UCSD-AML1 (cell line): ENCODE results near the gene OSBPL2.
A peak's percentile ranks its signal among the peaks of the same experiment; 100 is the strongest.

Experiments
- DNase-seq: peaks from one replicate; lab custom pipeline; 2025; ENCODE audit not compliant: unreplicated experiment; lab: John Stamatoyannopoulos, UW

Gene OSBPL2

DNA sequence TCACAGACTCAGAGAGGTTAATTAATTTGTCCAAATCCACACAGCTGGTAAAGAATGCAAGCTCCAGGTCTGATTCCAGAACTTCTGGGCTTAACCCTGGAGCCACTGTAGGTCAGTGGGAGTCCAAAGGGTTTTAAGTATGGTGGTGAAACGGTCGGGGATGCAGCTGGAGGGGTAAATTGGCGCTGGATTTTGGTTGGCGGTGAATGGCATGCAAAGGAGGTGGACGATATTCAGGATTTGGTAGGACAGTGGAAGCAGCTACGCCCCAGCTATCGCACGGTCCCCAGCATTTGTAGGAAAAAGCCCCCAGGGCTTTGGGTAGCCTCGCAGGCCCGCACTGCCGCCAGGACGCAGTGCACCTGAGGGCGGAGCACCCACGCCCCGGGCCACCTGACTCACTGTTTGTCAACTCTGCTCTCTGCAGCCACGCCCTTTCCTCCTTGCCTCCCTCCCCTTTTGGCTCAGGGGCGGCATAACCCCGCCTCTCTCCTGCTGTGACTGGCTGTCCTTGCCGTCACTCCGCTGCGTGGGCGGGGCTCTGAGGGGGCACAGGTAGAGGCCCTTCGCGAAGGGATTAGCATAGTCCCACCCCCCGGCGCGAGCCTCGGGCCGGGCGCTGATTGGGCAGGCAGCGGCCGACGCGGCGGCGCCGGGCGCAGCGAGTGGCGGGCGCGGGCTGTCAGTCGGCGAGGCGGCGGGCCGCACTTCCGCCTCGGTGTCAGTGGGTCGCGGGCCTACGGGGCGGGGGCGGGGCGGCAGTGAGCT, at the start of gene OSBPL2:
TSS of gene OSBPL2 (plus strand) at position 721 of the 768 bp plus-strand sequence. CDS start 17,664 bp downstream, outside the sequence.
- peak; percentile 99 for DNase-seq

DNA sequence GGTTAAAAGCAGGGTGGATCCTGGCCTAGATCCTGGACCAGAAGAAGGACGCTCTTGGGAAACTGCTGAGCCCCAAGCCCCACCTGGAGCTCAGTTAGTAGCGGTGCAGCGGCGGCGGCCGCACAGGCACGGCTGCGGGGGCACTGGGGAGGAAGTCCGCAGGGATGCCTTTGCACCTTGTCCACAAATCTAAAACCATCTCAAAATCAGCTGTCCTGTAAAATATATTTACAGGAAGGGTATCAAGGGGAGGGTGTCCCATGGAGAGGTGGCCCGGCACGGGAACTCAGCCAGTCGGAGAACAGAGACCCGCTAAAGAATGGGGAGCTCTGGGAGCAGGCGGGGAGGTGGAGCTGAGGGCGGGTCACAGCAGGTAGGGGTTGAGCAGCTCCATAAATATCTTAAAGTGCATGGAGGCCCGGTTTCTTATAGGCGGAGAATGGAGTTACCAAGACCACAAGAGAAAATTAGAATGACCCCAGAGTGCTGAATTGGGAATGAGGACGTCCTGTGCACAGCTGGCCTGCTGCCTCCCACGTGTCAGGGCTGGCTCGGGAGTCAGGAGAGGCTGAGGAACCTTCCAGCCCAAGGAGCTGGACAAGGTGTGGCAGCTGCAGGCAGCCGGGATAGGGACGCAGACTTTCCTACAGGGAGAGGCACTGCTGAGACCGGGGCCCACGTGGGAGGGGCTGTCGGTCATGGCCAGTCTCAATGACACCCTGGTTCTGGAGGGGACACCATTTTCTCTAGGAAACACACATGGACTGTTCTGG, 47.5 kb upstream of the OSBPL2 start:
- no peak for DNase-seq

DNA sequence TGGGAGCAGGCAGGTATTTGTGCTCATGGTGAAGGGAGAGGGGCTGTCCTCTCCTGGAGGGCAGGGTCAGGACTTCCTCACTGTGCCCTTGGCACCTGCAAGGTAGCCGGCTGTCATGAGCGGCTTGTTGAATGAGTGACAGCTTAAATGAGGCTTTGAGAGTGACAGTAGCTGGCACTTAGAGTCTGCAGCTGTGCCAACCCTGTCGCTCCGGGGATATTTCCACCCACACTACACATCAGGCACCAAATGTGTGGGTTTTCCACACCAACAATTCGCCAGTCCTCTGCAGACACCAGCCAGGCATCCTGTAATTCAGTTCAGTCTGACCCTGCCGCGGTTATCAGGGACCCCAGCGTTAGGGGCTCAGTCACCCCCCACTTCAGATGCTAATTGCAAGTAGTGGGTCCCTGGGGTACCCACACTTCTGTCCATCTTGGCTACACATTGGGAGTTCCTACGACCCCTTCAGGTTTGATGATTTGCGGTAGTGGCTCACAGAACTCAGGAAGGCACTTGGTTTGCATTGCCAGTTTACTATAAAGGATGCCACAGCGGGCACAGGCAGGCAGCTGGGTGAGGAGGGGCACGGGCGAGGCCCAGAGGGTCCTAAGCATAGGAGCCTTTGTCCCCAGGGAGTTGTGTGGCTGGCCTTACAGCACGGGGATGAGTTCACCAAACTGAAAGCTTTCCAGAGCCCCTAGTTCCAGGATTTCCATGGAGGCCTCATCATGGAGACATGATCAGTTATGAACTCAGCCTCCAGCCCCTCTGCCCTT, 46.4 kb upstream of the OSBPL2 start:
- no peak for DNase-seq

DNA sequence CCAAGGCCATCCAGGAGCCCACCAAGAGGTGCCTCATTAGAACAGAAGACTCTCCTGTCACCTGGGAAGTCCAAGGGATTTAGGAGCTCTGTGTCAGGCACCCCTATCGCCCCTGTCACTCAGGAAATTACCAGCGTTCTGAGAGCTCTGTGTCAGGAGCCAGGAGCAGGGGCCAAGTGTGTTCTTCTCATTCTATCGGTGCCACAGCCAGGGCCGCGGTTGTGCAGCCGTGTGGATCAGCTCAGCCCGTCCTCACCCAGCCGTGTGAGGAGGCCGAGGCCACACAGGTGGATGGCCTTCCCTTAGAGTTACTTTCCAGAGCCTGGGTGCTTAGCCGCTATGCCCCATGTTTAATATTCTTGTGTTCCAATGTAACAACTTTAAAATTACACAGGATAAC, 45.7 kb upstream of the OSBPL2 start:
- no peak for DNase-seq

DNA sequence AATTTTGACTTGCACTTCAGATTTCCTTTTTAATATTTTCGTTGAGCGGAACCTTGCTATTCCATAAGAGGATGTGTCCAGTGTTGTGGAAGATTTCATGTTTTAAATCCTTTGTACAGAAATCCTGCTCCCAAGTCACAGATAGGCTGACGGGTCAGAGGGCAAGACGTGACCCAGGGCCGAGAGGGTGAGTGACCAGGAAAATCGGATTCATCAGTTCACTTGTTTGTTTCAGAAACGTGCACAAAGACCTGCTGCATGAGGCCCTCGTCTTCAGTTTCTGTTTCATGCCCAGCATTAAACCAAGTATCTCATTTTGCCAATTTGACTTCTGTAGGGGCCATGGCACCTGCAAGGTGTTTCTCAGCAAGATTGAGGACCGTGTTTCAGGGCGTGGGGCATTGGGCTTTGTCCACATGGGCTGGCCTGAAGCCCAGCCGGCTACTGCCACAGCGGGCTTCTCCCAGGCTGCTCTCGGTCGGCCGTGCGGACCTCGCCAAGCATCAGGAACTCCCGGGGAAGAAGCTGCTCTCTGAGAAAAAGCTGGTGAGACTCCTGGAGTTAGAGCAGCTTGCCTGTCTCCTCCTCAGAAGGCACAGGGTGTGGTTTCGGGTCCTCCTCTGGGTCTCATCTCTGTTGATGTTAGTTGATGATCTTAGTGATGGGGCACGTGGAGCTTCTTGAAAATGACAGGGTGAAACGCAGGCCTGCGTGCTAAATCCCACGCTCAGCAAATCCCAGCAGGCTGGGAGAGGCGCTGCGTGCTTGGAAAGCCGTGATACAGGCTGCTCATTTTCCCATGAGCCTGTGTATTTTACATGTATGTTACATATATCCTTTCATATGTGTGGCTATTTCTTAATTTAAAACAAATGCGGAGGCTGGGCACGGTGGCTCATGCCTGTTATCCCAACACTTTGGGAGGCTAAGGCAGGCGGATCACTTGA, 45.0 kb upstream of the OSBPL2 start:
- DNase-seq, result no peak

DNA sequence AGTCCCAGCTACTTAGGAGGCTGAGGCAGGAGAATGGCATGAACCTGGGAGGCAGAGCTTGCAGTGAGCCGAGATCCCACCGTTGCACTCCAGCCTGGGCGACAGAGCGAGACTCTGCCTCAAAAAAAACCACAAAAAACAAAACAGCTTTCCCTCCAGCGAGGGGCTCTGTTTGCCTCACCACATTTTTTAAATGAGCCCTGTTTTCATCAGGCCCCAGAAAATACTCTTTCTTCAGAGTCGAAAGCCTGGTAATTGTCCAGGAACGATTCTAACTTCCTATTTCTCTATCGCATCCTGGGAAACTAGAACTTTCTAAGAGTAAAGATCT, 43.3 kb upstream of the OSBPL2 start:
- no peak for DNase-seq

DNA sequence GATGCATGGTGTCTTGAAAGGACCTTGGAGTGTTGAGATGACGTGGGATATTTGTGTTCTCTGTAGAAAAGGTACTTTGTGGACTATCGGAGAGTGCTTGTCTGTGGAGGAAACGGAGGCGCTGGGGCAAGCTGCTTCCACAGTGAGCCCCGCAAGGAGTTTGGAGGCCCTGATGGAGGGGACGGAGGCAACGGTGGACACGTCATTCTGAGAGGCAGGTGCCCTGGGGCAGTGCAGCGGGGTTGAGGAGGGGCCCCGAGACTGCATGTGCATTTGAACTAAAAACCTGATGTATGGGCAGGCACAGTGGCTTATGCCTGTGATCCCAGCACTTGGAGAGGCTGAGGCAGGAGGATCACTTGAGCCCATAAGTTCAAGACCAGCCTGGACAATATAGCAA, 42.6 kb upstream of the OSBPL2 start:
- no peak for DNase-seq

DNA sequence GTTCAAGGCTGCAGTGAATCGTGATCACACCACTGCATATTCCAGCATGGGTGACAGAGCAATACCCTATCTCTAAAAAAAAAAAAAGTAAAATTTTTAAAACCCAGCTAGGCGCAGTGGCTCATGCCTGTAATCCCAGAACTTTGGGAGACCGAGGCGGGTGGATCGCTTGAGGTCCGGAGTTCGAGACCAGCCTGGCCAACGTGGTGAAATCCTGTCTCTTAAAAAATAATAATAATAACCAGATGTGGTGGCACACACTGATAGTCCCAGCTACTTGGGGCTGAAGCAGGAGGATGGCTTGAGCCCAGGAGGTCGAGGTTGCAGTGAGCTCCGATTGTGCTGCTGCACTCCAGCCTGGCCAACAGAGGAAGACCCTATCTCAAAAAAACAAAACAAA, 42.0 kb upstream of the OSBPL2 start:
- DNase-seq, result no peak

DNA sequence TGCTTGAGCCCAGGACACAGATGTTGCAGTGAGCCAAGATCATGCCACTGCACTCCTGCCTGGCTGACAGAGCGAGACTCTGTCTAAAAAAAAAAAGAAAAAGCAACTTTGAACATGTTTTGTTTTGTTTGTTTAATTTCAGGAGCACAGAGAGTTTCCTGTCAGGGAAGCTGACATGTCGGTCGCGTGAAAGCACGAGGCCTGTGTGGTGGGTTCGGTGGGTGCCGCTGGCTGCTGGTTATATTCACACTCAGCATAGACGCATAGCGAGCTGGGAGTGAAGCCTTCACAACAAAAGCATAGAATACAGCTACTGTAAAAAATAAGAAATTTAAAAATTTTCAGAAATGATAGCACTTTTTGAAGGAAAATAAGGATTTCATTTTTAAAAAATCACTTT, 41.0 kb upstream of the OSBPL2 start:
- no peak for DNase-seq

DNA sequence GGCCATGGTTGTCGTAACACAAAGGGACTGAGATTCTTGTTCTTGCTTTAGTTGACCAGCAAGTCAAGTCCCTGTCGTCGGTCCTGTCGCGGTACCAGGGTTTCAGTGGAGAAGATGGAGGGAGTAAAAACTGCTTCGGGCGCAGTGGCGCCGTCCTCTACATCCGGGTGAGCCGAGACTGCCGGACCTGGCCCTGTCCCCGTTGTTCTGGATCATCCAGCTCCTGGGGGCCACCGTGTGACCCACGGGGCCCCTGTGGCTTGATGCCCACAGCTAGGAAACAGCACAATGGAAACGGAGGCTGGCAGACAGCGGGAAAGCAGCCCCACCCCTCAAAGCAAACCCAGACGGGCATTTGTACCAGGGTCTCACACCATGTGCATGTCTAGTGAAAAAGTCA, 40.5 kb upstream of the OSBPL2 start:
- no peak for DNase-seq

DNA sequence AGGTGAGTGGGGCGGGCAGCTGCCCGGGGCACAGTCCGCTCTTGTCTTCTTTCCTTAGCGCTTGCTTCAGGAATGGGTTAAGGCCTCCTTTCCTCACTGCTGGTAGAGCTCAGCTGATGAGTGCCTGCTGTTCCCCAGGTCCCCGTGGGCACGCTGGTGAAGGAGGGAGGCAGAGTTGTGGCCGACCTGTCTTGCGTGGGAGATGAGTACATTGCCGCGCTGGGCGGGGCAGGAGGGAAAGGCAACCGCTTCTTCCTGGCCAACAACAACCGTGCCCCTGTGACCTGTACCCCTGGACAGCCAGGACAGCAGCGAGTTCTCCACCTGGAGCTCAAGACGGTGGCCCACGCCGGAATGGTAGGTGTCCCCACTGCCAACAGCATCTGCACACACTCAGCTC, 39.8 kb upstream of the OSBPL2 start:
- no peak for DNase-seq

DNA sequence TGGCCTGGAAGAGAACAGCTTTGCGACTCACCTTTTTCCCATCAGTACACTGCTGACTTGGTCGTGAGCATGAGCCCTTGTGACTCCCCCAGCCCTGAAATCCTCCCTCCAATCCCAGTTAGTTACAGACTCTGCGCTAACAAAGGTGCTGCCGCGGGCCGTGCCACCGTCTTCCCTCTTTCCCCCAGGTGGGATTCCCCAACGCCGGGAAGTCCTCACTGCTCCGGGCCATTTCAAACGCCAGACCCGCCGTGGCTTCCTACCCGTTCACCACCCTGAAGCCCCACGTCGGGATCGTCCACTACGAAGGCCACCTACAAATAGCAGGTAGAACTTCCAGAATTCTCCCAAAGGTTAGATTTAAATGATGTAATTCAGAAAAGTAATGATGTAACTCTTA, 39.4 kb upstream of the OSBPL2 start:
- no peak for DNase-seq

DNA sequence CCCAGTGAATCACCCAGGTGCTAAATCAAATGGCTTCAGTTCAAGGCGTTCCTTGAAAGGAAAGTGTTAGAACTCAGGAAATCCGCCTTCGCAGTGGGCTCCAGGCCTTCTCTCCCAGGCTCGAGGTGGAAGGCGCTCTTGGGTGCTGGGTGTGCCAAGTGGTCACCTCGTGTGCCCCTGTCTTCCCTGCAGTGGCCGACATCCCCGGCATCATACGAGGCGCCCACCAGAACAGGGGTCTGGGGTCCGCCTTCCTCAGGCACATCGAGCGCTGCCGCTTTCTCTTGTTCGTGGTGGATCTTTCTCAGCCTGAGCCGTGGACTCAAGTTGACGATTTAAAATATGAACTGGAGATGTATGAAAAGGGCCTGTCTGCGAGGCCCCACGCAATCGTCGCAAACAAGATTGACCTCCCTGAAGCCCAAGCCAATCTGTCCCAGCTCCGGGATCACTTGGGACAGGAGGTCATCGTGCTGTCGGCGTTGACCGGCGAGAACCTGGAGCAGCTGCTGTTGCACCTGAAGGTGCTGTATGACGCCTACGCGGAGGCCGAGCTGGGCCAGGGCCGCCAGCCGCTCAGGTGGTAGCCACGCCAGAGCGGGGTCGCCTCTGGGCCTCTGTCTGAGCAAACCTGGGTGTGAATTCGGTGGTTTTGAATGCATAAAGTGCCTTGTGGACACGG, 37.7 kb upstream of the OSBPL2 start:
- DNase-seq, result no peak

DNA sequence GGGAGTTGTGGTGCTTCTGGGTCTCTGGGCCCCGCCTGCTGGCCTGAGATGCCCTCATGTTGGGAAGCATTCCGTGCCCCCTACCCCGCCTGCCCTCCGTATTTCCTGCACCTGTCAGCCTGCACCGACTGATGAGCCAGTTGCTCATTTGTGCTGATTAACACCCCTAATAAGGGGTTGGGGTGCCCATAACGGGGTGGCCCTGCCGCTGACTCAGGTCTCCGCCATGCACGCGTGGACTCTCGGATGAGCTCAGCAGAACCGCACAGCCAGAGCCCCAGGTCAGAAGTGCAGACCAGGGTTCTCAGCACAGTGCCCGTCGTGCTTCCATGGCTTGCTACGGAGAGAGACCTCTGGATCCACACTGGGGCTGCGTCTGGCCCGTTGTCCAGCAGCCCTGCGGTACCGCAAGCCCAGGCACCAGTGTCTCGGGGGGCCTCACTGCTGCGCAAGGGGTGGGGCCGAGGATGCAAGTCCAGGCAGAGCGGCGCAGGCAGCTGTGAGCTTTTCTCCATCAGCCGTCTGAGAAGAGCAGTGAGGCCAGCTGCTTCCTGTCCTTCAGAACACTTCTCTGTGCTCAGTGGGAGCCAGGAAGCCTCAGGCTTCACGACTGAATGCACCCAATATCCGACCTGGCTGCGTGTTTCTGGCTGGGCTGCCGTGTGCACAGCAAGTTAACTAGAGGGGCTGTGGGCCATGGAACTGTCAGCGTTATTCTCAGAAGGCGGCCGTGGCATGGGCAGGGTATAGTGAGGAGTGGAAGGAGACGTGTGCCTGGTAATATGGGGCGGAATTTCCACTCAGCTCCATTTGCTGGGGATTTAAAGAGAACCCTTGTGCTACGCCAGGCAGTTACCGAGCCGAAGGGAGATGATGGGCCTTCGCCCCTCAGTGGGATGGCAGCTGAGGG, 36.9 kb upstream of the OSBPL2 start:
- DNase-seq, result no peak

DNA sequence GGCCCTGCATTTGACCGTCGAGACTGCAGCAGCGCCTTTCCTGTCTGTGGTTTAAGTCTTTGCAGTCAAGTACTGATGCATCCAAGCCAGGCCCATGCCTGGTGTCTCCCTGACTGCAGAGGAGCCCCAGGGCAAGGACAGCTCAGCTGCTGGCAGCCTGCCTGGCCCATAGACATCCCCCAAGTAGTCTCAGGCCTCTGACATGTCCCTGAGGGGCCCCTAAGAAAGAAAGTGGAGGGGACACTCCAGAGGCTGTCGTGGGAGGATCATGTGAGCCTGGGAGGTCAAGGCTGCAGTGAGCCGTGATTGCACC, 36.3 kb upstream of the OSBPL2 start:
- no peak for DNase-seq

DNA sequence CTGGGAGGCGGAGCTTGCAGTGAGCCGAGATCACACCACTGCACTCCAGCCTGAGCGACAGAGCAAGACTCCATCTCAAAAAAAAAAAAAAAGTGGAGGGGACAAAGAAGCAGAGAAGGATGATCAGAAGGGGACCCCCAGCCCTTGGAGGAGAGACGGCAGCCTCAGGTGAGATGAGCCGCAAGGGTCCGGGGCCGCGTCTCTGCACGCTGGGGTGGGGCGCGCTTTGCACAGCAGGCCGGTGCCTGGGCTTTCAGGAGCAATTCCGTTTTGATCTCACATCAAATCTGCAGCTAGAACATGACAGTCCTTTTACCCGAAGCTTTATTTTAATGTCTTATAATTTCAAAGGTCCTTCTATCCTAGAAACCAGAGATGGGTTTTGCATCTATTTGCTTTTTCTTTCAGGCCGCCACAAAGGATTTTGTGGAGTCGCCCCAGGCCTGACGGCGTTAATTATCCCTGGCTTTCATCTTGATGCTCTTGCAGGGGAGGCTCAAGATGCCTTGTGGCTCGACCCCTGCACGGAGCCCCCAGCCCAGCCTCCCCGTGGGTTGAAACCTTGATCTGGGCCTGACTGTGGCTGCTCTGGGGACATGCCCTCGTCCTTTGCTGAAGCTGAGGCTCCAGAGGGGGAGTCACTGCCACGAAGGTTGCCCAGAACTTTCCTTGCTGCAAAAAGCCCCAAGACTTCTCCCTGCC, 35.5 kb upstream of the OSBPL2 start:
- no peak for DNase-seq

DNA sequence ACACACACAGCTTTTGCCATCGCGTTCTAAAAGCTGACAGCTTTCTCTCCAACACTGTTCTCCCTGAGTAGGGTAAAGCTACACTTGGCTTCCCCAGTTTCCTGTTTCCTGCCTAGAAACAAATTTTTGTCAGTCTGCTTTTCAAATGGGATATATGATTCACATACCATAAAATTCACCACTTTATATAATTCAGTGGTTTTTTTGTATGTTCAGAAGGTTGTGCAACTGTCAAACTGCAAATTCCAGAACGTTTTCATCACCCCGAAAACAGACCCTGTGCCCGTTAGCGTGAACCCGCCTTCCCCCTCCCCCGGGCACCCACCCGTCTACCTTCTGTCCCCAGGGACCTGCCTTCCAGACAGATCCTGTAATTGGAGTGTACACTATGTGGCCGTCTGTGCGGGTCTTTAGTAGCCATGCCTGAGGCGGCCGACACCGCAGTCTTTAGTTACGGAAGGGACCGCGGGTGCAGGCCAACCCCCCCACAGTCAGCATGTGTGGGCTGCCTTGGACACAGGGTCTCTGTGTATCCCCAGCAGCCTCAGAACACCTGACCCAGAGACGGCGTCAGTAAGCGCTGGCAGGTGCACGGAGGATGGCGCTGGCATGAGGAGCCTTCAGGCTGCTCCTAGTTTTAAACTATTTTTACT, 34.8 kb upstream of the OSBPL2 start:
- no peak for DNase-seq
